Liver (tissue), 9 donors: ENCODE results near the gene FGD2. TPM values are rescaled to one million over a fixed set of nuclear protein-coding genes. Genes with fewer than 3 reads are reported as not detected.

Experiments
- DNase-seq: peaks from one replicate; pipeline ENCODE4 v3.0.0-alpha.2; 2017; ENCODE audit warnings: low spot score
- H3K27ac ChIP-seq, 2 donors: one replicate each; pipeline ENCODE4 v1.7.0; 2013; ENCODE audit warnings: inconsistent platforms in 2 of 2, low read length in 2 of 2, control low read depth in 1 of 2, low read depth in 1 of 2, mild to moderate bottlenecking in 1 of 2
- H3K27me3 ChIP-seq, 4 donors: one replicate each; pipeline versions ENCODE4 v1.6.1 to v1.7.0; 2013; ENCODE audit warnings: low read length in 3 of 4, inconsistent platforms in 1 of 4, mild to moderate bottlenecking in 1 of 4, moderate library complexity in 1 of 4; ENCODE audit not compliant: control insufficient read depth in 4 of 4, insufficient read depth in 4 of 4
- H3K36me3 ChIP-seq, 4 donors: one replicate each; pipeline versions ENCODE4 v1.6.1 to v1.7.0; 2013; ENCODE audit warnings: low read length in 3 of 4, mild to moderate bottlenecking in 3 of 4, low read depth in 1 of 4, moderate library complexity in 1 of 4; ENCODE audit not compliant: control insufficient read depth in 4 of 4, insufficient read depth in 3 of 4
- H3K4me1 ChIP-seq, 4 donors: one replicate each; pipeline versions ENCODE4 v1.6.1 to v1.7.0; 2013; ENCODE audit warnings: low read length in 3 of 4, mild to moderate bottlenecking in 3 of 4, moderate library complexity in 1 of 4; ENCODE audit not compliant: control insufficient read depth in 4 of 4, insufficient read depth in 4 of 4
- H3K4me3 ChIP-seq, 3 donors: one replicate each; pipeline versions ENCODE4 v1.6.1 to v1.7.0; 2013; ENCODE audit warnings: low read length in 3 of 3, control low read depth in 1 of 3, low read depth in 1 of 3, mild to moderate bottlenecking in 1 of 3
- H3K9ac ChIP-seq, 2 donors: one replicate each; pipeline ENCODE4 v1.7.0; 2013; ENCODE audit warnings: low read length in 2 of 2, mild to moderate bottlenecking in 2 of 2, moderate library complexity in 2 of 2, control low read depth in 1 of 2, low read depth in 1 of 2
- H3K9me3 ChIP-seq, 4 donors: one replicate each; pipeline versions ENCODE4 v1.6.1 to v1.7.0; 2013; ENCODE audit warnings: low read length in 3 of 4; ENCODE audit not compliant: control insufficient read depth in 4 of 4
- CTCF ChIP-seq: fragments of 150-350 bp; IDR thresholded peaks from 2 replicates; pipeline ENCODE4 v1.5.1; 2017; ENCODE audit warnings: improper control_type of control experiment, low read depth, low read length; ENCODE audit not compliant: missing input control
- EGR1 ChIP-seq, 2 donors: IDR thresholded peaks; 2 replicates each; pipeline ENCODE4 v1.6.1; 2016 to 2018; ENCODE audit warnings: antibody characterized with exemption in 2 of 2, low read depth in 2 of 2
- FOXA1 ChIP-seq: IDR thresholded peaks from 2 replicates; pipeline ENCODE4 v1.6.1; 2016; ENCODE audit warnings: antibody characterized with exemption
- FOXA2 ChIP-seq: IDR thresholded peaks from 2 replicates; pipeline ENCODE4 v1.6.1; 2016; ENCODE audit warnings: antibody characterized with exemption
- HNF4A ChIP-seq, 2 donors: conservative IDR thresholded peaks; 2 replicates each; pipeline ENCODE4 v1.6.1; 2016; ENCODE audit warnings: antibody characterized with exemption in 2 of 2, mild to moderate bottlenecking in 2 of 2
- HNF4G ChIP-seq: IDR thresholded peaks from 2 replicates; pipeline ENCODE4 v1.6.1; 2016; ENCODE audit warnings: antibody characterized with exemption
- JUND ChIP-seq, 2 donors: IDR thresholded peaks; 2 replicates each; pipeline ENCODE4 v1.6.1; 2016; ENCODE audit warnings: antibody characterized with exemption in 2 of 2
- NR2F2 ChIP-seq: IDR thresholded peaks from 2 replicates; pipeline ENCODE4 v1.6.1; 2016; ENCODE audit warnings: antibody characterized with exemption
- REST ChIP-seq: IDR thresholded peaks from 2 replicates; pipeline ENCODE4 v1.6.1; 2016; ENCODE audit warnings: antibody characterized with exemption, mild to moderate bottlenecking
- TAF1 ChIP-seq: conservative IDR thresholded peaks from 2 replicates; pipeline ENCODE4 v1.6.1; 2016; ENCODE audit warnings: antibody characterized with exemption, mild to moderate bottlenecking
- ZBTB33 ChIP-seq: IDR thresholded peaks from 2 replicates; pipeline ENCODE4 v1.6.1; 2016; ENCODE audit warnings: antibody characterized with exemption
- WGBS: extraction: QIAGEN DNeasy Blood & Tissue Kit; methylation state at CpG from one replicate; pipeline ENCODE4 v1.1.7; 2013; 5-methylcytosine and 5-hydroxymethylcytosine counted together
- polyA plus RNA-seq, 2 donors: library from polyadenylated mRNA; stranded (reverse) in 1 of 2; unstranded in 1 of 2; fragments of 200-250 nt in 1 of 2; fragments of >200 nt in 1 of 2; fragmentation: Nextera tagmentation in 1 of 2; extraction: Ambion mirVana in 1 of 2; gene quantifications; one replicate each; pipeline versions ENCODE4 v1.2.1 to v1.2.3, GENCODE V29; 2013 to 2015
- total RNA-seq, 2 donors: library from RNA; depleted of rRNA; stranded (reverse); fragments of >200 nt; gene quantifications; one replicate each; pipeline ENCODE4 v1.2.3, GENCODE V29; 2014
- donor health status: healthy.
- donor health status: healthy.
- donor health status: healthy.
- donor health status: healthy.
- donor health status: healthy.

Gene FGD2
- total and polyA plus RNA-seq, 4 donors, result 4.6 to 24.4 (median 9.1) TPM

- TF ChIP-seq REST (no peak), NR2F2 (no peak), HNF4G (no peak), FOXA1 (no peak), HNF4A (conservative IDR thresholded peaks at IDR 0.05) (no peak), FOXA2 (no peak)
These were observed 28.9 kb upstream of the FGD2 start (continued) for GRCh38 chr6:36976509-36976908.

GRCh38 chr6:36976931-36977330, 28.5 kb upstream of the FGD2 start:
- DNase-seq, result no peak
- Histone ChIP-seq H3K27me3 (no peaks in the 10 kb centered on the region), H3K9ac (no peak overlapping the region), H3K9me3 (no peaks in the 10 kb centered on the region), H3K4me1 (peaks cover 0 to 5% (median 0%) of the 10 kb centered on the region in 4 donors), H3K4me3 (no peak overlapping the region), H3K36me3 (peaks cover 25 to 67% (median 55%) of the 10 kb centered on the region in 4 donors), H3K27ac (no peak overlapping the region)
- 96% methylated on average over 6 of the region's 6 CpGs for WGBS
- no peak for TF ChIP-seq EGR1 (IDR thresholded peaks at IDR 0.05; ENCODE audit: low read depth in 2 of 2)
- TF ChIP-seq FOXA1, result no peak
- no peak for TF ChIP-seq TAF1

GRCh38 chr6:36977470-36977941, 27.9 kb upstream of the FGD2 start:
- no peak overlapping the region for H3K9ac ChIP-seq
- peaks cover 0 to 5% (median 0%) of the 10 kb centered on the region in 4 donors for H3K4me1 ChIP-seq
- 86% methylated on average over 16 of the region's 16 CpGs for WGBS
- TF ChIP-seq JUND (IDR thresholded peaks at IDR 0.05) (no peak), CTCF (peak; percentile 20), FOXA2 (no peak), ZBTB33 (no peak), TAF1 (no peak)
- no peak overlapping the region for H3K4me3 ChIP-seq
- no peaks in the 10 kb centered on the region for H3K27me3 ChIP-seq
- H3K36me3 ChIP-seq, result peaks cover 20 to 61% (median 50%) of the 10 kb centered on the region in 4 donors
- H3K27ac ChIP-seq, result no peak overlapping the region
- no peaks in the 10 kb centered on the region for H3K9me3 ChIP-seq
- DNase-seq, result no peak
